ENCODE measurements around the gene SMCO2.

- TF ChIP-seq CTCF (IDR thresholded peaks at IDR 0.05) (no peak), POLR2A (IDR thresholded peaks at IDR 0.05) (no peak)
Measured at GRCh38 chr12:27428466-27428865, 18.1 kb upstream of the SMCO2 start.

Measured in esophagus squamous epithelium (tissue), 4 donors.